Measurements from ENCODE around the gene BTBD2. TPM values are rescaled to one million over a fixed set of nuclear protein-coding genes. Genes with fewer than 3 reads are reported as not detected.
A peak's percentile ranks its signal among the peaks of the same experiment; 100 is the strongest.

BTBD2 gene
- total RNA-seq, 2 experiments from 2014 or later, result 48.2 to 53.4 TPM

DNA sequence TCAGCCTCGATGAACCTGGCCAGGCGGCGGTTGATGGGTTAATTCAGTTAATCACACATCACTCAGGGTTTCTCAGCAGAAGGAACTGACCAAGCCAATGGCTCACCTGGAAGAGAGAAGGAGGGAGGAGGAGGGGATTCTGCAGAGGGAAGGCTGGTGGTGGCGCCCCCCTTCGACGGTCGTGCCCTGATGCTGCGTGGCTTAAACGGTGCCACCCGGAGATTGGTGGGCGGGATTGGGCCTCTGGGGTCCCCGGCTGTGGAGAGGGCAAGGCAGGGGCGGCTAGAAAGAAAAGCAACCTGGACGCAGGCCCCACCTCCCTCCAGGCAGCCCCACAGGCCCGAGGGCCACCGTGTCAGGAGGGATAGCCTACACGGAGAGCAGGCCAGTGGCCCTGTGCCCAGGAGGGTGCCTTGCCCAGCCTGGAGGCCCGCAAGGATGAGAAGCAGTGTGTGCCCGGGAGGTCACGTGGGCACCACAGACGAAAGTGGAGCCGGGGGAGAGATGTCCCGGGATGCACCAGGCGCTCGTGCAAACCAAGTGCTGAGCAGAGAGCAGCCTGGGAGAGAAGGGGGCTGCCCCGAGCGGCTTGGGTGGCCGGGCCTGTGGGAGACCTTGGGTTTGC, 58.5 kb downstream of the BTBD2 start:
- H3K27ac Mint-ChIP-seq, result no peak overlapping the region
- ChIA-PET CTCF (no interaction called here), POLR2A (no interaction called here)
- peaks cover 8% of the 10 kb centered on the region for H3K36me3 Mint-ChIP-seq (ENCODE audit: low read depth)
- peaks cover 2% of the 10 kb centered on the region for H3K4me1 Mint-ChIP-seq (ENCODE audit: low read depth)
- no peaks in the 10 kb centered on the region for H3K9me3 Mint-ChIP-seq (ENCODE audit: insufficient read depth)
- no peak for ATAC-seq
- no peak overlapping the region for H3K4me3 Mint-ChIP-seq
- no peaks in the 10 kb centered on the region for H3K27me3 Mint-ChIP-seq (ENCODE audit: low read depth)
- no peak for DNase-seq

- no peak overlapping the region for H3K4me3 Mint-ChIP-seq
- no peak overlapping the region for H3K27ac Mint-ChIP-seq
- ChIA-PET POLR2A (no interaction called here), CTCF (no interaction called here)
- no peaks in the 10 kb centered on the region for H3K27me3 Mint-ChIP-seq (ENCODE audit: low read depth)
- DNase-seq (no peak), ATAC-seq (no peak)
- H3K36me3 Mint-ChIP-seq (ENCODE audit: low read depth), result peaks cover 7% of the 10 kb centered on the region
- H3K4me1 Mint-ChIP-seq (ENCODE audit: low read depth), result peaks cover 4% of the 10 kb centered on the region
- no peaks in the 10 kb centered on the region for H3K9me3 Mint-ChIP-seq (ENCODE audit: insufficient read depth)
Observed at GRCh38 chr19:1956122-1956494, 59.4 kb downstream of the BTBD2 start.

GRCh38 chr19:1955171-1956121, 60.1 kb downstream of the BTBD2 start:
- Mint-ChIP-seq H3K4me1 (ENCODE audit: low read depth) (peaks cover 8% of the 10 kb centered on the region), H3K27me3 (ENCODE audit: low read depth) (no peaks in the 10 kb centered on the region), H3K4me3 (no peak overlapping the region), H3K27ac (no peak overlapping the region), H3K36me3 (ENCODE audit: low read depth) (peaks cover 10% of the 10 kb centered on the region), H3K9me3 (ENCODE audit: insufficient read depth) (no peaks in the 10 kb centered on the region)
- ATAC-seq (no peak), DNase-seq (no peak)
- ChIA-PET POLR2A (no interaction called here), CTCF (no interaction called here)

DNA sequence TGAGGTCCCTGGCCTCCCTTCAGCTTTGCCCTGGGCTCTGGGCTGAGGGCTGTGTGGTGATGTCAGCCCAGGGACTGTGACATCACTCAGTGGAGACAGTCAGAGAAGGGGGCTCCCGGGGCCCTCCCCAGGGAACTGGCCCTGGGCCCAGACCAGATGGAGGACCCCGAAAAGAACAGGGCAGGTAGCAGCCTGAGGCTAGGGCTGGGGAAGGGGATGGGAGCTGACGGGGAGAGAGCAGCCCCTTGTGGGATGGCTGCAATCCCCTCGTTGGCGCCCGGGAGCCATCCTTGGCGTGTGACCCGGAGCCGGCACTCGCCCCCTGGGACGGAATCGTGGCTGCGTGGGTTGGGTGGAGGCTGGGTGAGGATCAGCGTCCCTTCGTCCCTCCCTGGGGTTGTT, 61.0 kb downstream of the BTBD2 start:
- no peak overlapping the region for H3K4me3 Mint-ChIP-seq
- no peak for DNase-seq
- ChIA-PET POLR2A (no interaction called here), CTCF (no interaction called here)
- H3K27ac Mint-ChIP-seq, result no peak overlapping the region
- peaks cover 10% of the 10 kb centered on the region for H3K36me3 Mint-ChIP-seq (ENCODE audit: low read depth)
- H3K27me3 Mint-ChIP-seq (ENCODE audit: low read depth), result no peaks in the 10 kb centered on the region
- H3K4me1 Mint-ChIP-seq (ENCODE audit: low read depth), result peaks cover 6% of the 10 kb centered on the region
- H3K9me3 Mint-ChIP-seq (ENCODE audit: insufficient read depth), result no peaks in the 10 kb centered on the region
- ATAC-seq, result no peak

DNA sequence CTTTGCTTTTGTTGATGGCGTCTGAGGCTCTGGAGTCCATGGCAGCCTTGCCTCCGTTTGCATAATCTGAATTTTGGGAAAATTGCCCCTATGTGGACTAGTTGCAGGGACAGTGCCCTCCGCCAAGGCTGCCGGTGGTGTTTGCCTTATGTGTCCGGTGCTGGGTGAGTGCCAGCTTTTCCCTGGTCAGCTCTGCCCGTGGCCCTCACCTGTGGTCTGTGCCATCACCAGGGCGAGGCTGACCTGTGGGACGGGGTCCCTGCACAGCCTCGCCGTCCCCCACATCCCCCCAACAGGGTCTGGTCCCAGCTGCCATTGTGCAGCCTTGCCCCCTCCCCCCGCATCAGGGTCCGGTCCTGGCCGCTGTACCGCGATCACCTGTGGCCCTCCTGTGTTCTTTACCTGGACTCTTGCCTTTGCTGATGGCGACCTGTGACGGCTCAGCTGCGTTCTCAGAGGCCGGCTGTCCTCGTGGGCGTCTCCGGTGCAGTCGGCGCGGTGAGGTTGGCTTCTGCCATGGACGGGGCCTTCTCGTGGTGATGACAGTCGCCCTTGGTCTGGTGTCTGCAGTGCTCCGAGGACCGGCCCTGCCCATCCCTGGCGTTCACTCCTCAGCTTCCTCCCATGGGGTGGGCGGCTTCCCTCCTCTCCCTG, 61.9 kb downstream of the BTBD2 start:
- DNase-seq, result no peak
- no peaks in the 10 kb centered on the region for H3K9me3 Mint-ChIP-seq (ENCODE audit: insufficient read depth)
- ChIA-PET CTCF (no interaction called here), POLR2A (no interaction called here)
- no peak overlapping the region for H3K4me3 Mint-ChIP-seq
- H3K36me3 Mint-ChIP-seq (ENCODE audit: low read depth), result peaks cover 15% of the 10 kb centered on the region
- H3K27ac Mint-ChIP-seq, result no peak overlapping the region
- no peaks in the 10 kb centered on the region for H3K27me3 Mint-ChIP-seq (ENCODE audit: low read depth)
- no peak for ATAC-seq
- H3K4me1 Mint-ChIP-seq (ENCODE audit: low read depth), result peaks cover 6% of the 10 kb centered on the region

GRCh38 chr19:1953037-1953436, 62.5 kb downstream of the BTBD2 start:
- ATAC-seq, result no peak
- H3K4me3 Mint-ChIP-seq, result no peak overlapping the region
- no peak overlapping the region for H3K27ac Mint-ChIP-seq
- ChIA-PET POLR2A (no interaction called here), CTCF (no interaction called here)
- H3K36me3 Mint-ChIP-seq (ENCODE audit: low read depth), result peaks cover 17% of the 10 kb centered on the region
- no peaks in the 10 kb centered on the region for H3K9me3 Mint-ChIP-seq (ENCODE audit: insufficient read depth)
- no peak for DNase-seq
- H3K4me1 Mint-ChIP-seq (ENCODE audit: low read depth), result peaks cover 6% of the 10 kb centered on the region
- H3K27me3 Mint-ChIP-seq (ENCODE audit: low read depth), result no peaks in the 10 kb centered on the region

DNA sequence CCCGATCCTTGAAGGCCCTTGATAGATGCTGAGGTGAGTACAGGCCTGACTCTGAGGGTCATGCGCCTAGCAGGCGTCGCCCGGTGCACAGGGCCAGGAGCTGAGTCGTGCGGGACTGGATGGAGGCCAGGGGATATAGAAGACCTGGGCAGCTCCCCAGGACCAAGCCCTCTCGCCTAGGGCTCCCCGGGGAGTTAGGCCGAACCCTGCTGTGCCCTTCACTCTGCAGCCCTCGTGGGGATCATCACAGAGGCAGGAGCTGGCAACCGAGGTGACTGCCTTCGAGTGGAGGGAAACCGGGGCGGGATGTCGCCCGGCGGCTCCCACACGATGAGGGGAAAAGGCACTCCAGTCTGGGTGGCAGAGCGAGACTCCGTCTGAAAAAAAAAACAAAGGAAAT, 62.9 kb downstream of the BTBD2 start:
- no peak for ATAC-seq
- ChIA-PET POLR2A (no interaction called here), CTCF (no interaction called here)
- no peaks in the 10 kb centered on the region for H3K27me3 Mint-ChIP-seq (ENCODE audit: low read depth)
- no peak overlapping the region for H3K27ac Mint-ChIP-seq
- H3K9me3 Mint-ChIP-seq (ENCODE audit: insufficient read depth), result no peaks in the 10 kb centered on the region
- peaks cover 6% of the 10 kb centered on the region for H3K4me1 Mint-ChIP-seq (ENCODE audit: low read depth)
- no peak overlapping the region for H3K4me3 Mint-ChIP-seq
- no peak for DNase-seq
- H3K36me3 Mint-ChIP-seq (ENCODE audit: low read depth), result peaks cover 17% of the 10 kb centered on the region

- CTCF ChIA-PET, result no interaction called here
- H3K27me3 Mint-ChIP-seq (ENCODE audit: low read depth), result no peaks in the 10 kb centered on the region
- H3K9me3 Mint-ChIP-seq (ENCODE audit: insufficient read depth), result no peaks in the 10 kb centered on the region
- no peak overlapping the region for H3K27ac Mint-ChIP-seq
- H3K36me3 Mint-ChIP-seq (ENCODE audit: low read depth), result peaks cover 20% of the 10 kb centered on the region
- H3K4me1 Mint-ChIP-seq (ENCODE audit: low read depth), result peaks cover 10% of the 10 kb centered on the region
- no peak overlapping the region for H3K4me3 Mint-ChIP-seq
- DNase-seq (no peak), ATAC-seq (no peak)
- POLR2A ChIA-PET, result interaction anchor here (0.5 kb wide), 1 partner anchor 19 kb away, joined by 3 read pairs; no protein-coding TSS in a partner anchor
Observed at GRCh38 chr19:1950640-1951039, 64.9 kb downstream of the BTBD2 start.

GRCh38 chr19:1949304-1950101, 66.0 kb downstream of the BTBD2 start:
- no peaks in the 10 kb centered on the region for H3K27me3 Mint-ChIP-seq (ENCODE audit: low read depth)
- DNase-seq (no peak), ATAC-seq (no peak)
- no peak overlapping the region for H3K4me3 Mint-ChIP-seq
- ChIA-PET CTCF (no interaction called here), POLR2A (no interaction called here)
- no peak overlapping the region for H3K27ac Mint-ChIP-seq
- peaks cover 11% of the 10 kb centered on the region for H3K4me1 Mint-ChIP-seq (ENCODE audit: low read depth)
- peaks cover 20% of the 10 kb centered on the region for H3K36me3 Mint-ChIP-seq (ENCODE audit: low read depth)
- H3K9me3 Mint-ChIP-seq (ENCODE audit: insufficient read depth), result no peaks in the 10 kb centered on the region

DNA sequence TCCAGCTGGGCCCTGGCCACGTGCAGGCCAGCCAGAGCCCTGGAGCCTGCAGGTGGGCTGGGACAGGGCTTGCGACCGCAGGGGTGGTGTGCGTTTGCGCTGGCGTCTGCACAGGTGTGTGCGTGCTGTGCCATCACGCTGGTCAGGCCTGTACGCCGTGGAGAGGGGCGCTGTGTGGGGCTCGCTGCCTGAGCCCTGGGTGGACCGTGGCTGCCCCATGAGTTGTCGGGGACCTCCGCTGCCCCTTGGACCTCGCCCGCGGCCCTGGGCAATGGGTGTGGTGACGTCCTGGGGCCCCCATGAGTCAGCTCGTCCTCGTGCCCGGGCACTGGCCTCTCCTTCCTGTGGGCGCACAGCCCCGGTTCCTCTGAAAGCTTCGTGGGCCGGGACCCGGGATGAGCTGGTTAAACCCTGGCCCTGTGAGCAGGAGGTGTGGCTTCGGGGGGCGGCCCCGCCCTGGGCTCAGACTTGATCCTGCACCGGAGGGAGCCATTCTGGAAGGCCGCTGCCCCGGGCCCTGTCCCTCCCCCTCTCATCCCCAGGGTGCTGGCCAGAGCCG, 67.8 kb downstream of the BTBD2 start:
- ChIA-PET CTCF (no interaction called here), POLR2A (no interaction called here)
- DNase-seq (no peak), ATAC-seq (no peak)
- no peak overlapping the region for H3K4me3 Mint-ChIP-seq
- H3K27ac Mint-ChIP-seq, result no peak overlapping the region
- no peaks in the 10 kb centered on the region for H3K27me3 Mint-ChIP-seq (ENCODE audit: low read depth)
- H3K9me3 Mint-ChIP-seq (ENCODE audit: insufficient read depth), result no peaks in the 10 kb centered on the region
- H3K36me3 Mint-ChIP-seq (ENCODE audit: low read depth), result peaks cover 25% of the 10 kb centered on the region
- peaks cover 26% of the 10 kb centered on the region for H3K4me1 Mint-ChIP-seq (ENCODE audit: low read depth)

DNA sequence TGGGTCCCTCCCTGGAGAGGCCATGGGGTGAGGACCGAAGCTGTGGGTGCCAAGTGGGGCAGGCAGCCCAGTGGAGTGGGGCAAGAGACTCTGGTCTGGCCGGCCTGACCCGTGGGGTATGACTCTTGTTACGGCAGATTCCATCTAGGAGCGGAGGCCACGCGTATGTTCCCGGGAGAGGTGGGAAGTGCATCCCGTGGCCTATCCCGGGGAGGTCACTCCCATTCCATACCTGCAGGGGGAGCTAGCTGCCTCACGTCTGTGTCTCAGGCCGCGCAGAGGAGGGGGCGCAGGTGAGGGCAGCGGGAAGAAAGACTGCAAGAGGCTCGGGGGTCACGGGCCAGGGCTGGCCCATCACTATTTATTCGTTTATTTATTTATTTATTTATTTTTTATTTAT, 69.6 kb downstream of the BTBD2 start:
- Mint-ChIP-seq H3K4me1 (ENCODE audit: low read depth) (peaks cover 25% of the 10 kb centered on the region), H3K27ac (no peak overlapping the region), H3K27me3 (ENCODE audit: low read depth) (no peaks in the 10 kb centered on the region), H3K9me3 (ENCODE audit: insufficient read depth) (no peaks in the 10 kb centered on the region), H3K36me3 (ENCODE audit: low read depth) (peaks cover 26% of the 10 kb centered on the region), H3K4me3 (no peak overlapping the region)
- peak; percentile 40 for DNase-seq
- CTCF ChIA-PET, result interaction anchor here (0.7 to 1.5 kb wide), 4 partner anchors 10 to 48 kb away, joined by 3 to 4 read pairs (median 4); no protein-coding TSS in a partner anchor
- ATAC-seq, result no peak
- POLR2A ChIA-PET, result no interaction called here

Measured in activated CD8-positive, alpha-beta T cell treated with anti-CD3 and anti-CD28 coated beads, Interleukin-2, amount 10 ng/mL, durations not matched to agents 7 days and 5 days (primary cell).